GM19035 (cell line): Measurements from ENCODE around the gene CBFA2T3.

Source experiments
- ATAC-seq: cut with Tn5 transposase; IDR thresholded peaks from one replicate; pipeline ENCODE4 v1.9.1; 2021; ENCODE audit not compliant: unreplicated experiment

CBFA2T3 gene

DNA sequence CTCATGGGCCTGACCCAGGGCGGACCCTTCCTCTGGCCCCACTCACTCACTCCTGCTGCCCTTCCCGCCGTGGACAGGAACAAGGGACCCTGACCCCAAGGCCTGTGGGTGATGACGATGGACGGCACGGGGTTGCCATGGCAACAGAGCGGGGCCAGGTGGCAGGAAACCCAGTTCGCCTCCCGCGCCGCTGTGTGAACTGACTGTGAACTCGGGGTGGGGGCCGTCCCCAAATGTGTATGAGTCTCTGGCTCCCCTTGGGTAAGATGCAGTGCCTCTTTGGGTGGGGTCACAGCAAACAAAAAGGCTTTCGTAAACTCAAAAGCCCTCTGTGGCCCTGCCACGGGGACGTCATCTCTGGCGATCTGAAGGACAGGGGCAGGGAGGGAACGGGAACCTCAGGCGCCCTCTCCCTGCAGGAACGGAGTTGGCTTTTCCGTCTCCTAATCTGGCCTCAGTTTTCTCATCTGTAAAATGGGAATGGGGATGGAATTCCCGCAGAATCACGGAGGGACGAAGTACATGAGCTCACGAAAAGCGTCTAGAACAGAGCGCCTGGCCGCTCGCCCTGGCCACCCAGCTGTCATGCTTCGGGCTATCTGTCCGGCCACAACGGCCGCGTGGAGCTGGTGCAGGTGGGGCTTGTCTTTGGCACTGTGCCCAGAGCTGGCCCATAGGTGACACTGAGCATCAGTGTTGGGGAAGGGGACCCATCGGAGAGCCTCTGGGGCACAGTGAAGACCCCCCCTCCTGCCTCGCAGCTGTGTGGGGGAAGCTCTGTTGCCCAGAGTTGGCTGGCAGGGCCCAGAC is 65.7 kb downstream of the CBFA2T3 start:
- no peak for ATAC-seq

DNA sequence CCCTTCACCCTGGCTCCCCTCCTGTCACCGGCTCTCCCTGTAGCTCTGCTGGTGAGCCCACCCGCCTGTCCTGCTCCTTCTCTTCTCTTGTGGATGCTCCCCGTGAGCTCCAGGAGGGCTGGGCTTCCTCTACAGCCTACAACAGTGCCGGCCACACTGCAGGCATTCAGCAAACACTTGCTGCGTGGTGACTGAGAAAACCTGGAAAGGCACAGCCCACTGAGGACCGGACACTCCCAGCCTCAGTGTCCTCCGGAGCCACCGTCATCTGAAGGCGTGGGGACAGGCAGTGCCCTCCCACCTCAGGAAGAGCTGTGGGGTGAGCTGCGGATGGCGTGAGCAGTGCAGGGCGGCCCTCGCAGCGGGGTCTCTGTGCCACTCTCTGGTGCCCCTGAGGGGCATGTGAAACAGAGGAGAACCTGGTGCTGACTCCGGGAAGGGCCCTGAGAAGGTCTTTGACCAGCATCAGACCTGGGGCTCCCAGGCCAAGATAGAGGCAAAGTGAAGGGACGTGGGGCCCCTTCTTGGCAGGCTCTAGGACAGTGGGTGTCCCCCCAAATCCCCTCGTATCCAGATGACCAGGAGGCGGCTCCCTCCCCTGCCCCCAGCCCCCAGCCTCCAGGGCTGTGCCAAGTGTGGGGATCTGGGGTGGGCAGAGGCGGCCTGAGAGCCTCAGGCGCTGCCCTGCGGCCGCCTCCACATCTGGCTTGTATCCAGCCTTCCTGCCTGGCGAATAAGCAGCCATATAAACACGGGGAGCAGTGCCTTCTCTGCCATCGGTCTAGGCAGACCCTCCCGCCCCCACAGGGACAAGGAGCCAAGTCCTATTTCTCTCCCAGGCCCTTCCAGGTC is 66.5 kb downstream of the CBFA2T3 start:
- no peak for ATAC-seq

DNA sequence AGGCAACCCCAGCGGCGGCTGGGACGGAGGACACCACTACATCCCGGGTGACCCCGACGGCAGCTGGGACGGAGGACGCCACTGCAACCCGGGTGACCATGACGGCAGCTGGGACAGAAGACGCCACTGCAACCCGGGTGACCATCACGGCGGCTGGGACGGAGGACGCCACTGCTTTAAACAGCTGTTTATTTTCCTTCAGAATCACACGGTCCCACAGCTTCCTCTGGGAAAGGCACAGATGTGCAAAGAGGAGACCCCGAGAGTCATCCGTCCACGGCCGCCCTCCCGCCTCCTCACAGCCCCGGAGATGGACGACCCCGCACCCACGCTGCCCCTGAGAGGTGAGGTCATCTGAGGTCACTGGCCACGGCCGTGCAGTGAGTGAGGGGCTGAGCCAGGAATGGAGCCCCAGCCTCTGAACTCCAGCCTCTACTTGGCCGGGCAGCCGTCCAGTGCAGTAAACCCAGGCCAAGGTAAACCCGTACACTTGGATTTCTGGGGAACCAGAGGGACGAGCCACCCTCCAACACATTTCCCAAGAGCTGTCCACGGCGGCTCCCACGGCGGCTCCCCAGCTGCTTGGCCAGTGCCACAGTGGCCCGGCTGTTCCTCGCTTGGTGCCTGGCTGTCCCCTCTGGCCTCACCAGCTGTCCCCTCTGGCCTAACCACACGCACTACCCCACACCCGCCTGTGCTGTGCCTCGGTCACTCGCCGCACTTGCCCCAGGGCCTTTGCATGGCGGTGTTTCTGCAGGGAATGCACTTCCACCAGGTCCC is 67.4 kb downstream of the CBFA2T3 start:
- ATAC-seq = no peak

DNA sequence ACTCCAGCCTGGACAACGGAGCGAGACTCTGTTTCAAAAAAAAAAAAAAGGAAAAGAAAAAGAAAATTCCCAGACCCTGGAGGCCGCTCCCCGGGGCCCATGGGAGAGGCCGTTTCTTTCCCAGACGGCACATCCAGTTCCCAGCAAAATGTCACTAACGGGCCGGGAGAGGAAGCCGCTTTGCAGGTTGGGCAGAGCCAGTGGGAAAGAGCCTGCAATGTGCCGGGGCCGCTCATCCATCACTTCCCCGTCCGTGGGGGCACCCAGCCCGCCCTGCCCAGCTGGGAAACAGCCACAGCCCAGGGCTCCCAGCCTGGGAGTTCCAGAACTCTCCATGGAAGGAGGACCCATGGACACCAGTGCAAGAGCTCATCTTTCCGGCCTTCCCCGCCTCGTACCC is 68.7 kb downstream of the CBFA2T3 start:
- ATAC-seq = no peak

DNA sequence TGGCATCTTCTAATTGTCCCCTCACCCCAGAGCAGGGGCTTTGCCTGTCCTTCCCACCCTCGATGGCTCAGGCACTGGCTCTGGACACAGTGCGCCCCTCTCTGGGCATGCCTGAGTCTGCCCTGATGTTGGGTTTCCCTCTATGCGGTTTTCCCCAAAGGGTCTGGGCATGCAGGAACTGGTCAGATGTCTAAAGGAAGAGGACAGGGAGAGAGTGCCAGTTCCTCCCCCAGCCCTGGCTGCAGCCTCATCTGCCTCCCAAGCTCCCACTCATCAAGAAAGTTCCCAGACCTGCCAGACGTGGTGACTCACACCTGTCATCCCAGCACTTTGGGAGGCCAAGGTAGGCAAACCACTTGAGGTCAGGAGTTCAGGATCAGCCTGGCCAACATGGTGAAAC is 69.2 kb downstream of the CBFA2T3 start:
- ATAC-seq = no peak

DNA sequence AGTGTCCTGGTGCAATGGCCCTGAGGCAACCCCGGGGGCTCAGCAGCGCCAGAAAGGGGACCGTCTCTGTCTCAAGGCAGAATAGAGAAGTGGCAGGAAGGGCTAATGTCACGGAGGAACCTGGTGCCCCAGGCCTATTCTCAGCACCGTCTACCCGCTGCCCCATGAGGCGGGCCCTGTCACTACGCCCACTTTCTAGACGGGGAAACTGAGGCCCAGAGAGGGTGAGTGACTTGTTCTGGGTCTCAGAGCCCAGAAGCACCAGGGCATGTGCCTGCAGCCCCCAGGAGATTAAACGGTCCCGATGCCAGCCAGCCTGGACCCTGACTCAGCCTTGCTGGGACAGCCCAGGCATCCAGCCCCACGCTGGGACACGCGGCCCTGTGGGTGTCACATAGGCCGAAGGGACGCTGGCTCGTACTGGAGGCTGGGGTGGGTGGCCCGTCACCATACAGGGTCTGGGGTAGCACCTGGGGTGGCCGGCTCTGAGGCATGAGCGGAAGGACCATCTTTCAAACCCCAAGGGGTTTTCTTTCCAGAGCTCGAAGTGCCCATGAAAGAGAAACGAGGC is 70.4 kb downstream of the CBFA2T3 start:
- no peak for ATAC-seq

DNA sequence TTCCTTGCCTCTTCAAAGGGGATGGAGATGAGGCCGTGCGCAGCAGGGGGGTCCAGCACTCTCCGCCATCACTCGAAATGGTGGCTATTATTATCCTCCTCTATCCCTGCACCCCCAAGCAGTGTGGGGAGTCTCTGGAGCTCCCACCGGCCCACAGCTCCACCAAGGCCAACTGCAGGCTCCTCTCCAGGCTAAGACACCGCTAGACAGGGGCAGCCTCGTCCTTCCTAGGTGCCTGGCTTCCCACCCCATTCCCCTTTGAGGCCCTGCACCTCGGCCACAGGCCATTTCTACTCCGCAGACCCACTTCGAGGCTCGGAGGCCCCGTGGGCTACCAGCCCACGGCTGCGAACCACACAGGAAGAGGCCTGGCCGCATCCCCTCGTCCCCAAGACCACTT is 71.0 kb downstream of the CBFA2T3 start:
- ATAC-seq = no peak

DNA sequence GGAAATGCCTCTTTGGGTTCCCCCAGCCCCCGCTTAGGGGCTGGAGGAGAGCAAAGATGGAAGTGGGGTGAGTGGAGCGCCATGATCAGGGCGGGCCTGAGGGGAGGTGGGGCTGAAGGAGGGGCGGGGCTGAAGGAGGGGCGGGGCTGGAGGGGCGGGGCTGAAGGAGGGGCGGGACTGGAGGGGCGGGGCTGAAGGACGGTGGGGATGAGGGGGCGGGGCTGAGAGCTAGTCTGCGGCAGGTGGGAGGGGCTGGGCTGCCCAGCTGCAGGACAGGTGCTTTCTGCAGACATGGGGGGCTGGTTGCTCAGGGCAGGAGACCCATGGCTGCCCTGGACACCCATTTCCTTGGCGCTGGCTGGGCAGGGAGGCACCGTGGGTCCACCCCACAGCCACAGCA is 71.4 kb downstream of the CBFA2T3 start:
- ATAC-seq = no peak

DNA sequence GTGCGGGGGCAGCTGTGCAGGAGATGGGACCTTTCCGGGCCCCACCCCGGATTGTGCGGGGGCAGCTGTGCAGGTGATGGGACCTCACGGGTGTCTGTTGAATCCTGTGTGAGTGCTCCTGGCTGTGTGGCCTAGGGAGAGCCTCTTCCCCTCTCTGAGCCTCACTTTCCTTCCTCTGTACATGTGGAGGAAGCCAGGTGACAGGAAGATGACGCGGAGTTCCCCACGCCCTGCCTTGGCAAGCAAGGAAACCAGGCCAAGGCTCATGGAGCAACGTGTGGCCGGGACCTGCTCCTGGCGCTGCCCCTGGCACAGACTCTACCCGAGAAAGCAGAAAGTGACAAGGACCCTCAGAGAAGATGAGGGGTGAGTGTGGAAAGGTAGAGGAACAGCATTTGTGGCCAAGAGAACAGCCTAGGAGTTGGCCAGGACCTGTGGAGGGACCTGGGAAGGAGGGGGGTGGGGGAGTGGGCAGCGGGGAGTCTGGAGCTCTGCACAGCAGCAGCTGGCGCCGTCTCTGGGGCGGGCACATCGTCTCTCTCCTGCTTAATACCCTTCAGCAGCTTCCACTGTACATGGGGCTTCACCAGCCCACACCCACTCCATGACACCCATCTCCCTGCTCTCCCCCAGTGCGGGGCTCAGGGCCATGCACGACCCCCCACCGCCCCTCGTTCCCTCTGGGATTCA is 72.2 kb downstream of the CBFA2T3 start:
- ATAC-seq = no peak

DNA sequence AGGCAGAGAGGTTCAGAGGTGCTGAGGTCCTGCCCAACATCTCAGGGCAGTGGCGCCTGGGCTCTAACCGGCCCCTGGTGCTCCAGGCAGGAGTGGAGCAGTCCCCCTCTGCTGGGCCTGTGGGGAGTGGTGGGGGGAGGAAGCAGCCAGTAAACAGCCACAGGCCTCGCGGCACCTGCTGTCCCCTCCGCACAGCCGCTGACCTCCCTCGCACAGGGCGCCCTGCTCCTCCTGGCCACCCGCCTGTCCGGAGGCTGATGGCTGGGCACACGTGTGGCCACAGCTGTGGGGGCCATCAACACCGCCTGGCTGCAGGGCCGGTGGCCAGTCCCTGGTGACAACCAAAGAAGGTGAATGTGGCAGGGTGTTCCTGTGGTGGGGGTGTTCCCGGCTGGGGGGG is 73.7 kb downstream of the CBFA2T3 start:
- no peak for ATAC-seq

DNA sequence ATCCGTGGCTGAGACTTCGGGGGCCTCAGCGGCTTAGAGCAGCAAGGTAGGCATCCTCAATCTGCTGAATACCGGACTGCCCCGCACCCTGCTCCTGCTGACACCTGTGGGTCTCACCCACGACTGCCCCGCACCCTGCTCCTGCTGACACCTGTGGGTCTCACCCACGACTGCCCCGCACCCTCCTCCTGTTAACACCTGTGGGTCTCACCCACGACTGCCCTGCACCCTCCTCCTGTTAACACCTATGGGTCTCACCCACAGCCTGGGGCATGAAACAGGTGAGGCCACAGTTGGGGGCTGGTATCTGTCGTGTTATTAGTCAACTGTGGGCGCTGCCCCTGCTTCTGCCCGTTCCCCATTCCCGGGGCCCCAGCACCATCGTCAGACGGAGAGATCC is 74.3 kb downstream of the CBFA2T3 start:
- ATAC-seq = no peak

DNA sequence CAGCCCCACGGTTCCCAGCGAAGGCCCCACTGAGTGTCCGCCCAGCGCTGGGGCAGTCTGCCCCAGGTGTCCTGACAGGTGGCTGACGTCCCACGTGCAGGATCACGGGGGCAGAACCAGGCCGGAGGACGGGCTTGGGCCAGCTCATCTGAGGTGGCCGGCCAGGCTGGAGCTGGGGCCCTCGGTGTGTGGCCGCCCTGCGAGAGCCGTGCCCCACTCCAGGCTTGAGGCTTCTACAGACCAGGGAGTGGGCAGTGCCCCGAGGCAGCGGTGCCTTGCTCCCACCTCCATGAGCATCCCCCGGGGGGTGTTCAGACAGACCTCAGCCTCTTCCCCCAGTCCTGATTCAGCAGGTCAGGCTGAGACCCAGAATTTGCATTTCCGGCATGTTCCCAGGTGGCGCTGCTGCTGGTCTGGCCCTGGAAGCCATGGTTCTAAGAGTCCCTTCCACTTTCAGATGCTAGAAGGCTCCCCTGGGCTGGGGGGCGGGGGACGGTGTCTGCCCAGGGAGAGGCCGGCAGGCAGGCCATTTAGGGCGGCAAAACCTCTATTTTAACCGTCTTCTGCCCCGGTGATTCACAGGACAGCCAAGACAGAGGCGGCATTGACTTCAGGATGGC is 75.2 kb downstream of the CBFA2T3 start:
- no peak for ATAC-seq

DNA sequence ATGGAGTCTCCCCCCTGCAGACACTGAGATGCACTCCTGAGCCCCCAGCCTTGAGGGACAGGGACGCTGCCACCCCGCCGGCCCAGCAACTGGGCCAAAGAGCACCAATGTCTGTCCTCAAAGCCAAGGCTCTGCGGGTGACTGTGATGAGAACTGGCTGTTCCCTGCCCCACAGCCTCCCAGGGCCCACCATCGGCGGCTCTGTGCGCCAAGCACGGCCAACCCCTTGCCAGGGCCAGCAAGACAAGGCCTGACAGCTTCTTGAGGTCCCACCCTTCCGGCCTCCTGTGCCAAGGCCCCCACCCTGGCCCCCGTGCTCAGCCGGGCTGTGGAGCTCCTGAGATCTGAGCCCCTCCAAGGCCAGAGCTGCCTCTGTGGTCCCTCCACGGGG is 76.3 kb downstream of the CBFA2T3 start:
- no peak for ATAC-seq

DNA sequence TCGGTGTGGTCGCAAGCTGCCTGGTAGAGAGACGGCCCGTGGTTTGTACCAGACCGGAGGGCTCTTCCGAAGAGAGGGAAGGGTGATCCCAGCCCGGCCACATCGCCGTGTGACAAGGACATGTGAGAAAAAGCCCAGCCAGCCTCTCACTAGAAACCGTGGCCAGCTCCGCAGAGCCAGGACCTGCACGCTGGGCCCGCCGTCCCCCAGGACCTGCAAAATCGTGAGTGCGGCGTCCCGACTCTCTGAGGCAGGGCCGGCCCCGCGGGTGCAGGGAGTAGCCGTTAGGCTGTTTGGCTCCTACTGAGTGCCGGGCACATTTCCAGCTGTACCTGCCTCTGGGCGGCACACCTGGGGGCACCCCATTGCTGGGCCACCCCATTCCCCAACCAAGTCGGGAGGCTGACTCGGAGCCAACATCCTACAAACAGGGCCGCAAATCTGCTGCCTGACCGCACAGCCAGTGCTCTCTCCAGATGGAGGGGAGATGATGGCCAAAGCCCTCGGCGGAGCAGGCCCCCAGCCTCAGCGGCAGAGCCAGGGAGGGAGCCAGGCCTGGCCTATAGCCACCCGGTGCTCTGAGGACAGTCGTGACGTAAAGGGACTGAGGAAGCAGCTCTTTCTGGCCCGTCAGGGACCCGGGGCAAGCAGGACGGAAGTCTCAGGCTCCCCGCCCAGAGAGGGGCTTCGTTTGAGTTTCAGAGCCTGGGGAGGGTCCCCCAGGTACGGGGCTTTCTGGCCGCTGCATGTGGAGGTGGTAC is 76.9 kb downstream of the CBFA2T3 start:
- ATAC-seq = no peak

DNA sequence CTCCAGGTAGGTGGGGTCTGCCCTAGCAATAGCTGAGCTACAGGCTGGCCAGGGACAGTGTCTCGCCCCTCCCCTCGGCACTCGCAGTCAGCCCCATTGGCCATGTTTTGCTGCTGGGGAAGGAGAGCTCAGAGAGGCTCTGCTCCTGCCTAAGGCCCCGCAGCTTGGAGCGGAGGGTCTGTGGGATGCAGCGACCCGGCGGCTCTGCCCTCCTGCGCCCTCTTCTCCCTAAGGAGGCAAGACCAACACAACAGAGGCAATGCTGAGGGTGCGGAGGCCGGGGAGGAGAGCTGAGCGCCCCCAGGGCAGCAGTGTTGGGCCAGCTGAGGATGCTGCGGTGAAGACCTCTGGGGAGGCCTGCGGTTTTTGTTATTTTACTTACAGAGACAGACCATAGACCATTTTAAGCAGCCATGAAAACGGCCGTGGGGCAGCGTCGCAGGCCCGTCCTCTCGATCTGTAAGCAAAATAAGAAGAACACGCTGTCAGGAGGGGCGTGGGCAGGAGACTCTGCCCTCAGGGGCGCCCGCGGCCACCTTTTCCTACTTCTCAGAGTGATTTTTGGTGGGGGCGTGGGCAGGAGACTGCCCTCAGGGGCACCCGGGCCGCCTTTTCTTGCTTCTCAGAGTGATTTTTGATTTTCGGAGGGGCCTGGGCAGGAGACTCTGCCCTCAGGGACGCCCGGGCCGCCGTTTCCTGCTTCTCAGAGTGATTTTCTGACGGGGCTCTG is 79.1 kb downstream of the CBFA2T3 start:
- no peak for ATAC-seq

DNA sequence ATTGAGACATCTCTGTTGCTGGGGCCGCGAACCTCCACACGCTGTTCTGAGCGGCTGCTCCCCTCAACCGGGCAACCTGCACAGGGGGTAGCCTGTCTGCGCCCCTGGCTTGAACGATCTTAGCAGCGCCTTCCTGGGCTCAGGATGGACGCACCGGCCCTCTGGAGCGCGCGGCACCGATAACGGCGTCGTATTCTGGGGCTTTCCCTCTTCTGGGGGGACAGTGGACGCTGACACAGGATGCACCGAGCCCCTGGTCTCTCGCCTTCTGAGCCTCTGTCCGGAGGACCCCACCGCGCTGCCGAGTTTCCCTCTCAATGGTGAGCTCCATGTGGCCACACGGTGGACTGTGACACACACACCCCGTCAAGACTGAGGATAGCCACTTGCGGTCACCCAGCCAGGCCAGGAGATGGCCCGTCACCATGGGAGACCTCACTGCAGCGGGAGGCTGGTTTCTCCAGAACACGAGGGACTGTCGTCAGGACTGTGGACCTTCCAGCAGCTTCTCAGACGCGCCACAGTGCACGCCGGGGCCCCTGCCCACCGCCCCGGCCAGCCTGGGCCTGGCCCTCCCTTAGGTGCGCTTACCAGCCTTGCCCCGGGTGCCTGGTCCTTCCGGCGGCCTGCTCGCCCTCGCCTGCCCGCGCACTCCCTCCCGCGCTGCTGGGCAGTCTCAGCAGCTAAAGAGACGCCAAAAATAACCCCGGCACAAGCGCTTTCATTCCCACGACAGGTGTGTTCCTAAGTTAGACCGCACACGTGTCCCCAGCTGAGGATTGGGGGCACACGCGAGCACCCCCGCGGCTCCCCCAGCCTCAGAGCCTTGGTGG is 80.6 kb downstream of the CBFA2T3 start:
- ATAC-seq = no peak

DNA sequence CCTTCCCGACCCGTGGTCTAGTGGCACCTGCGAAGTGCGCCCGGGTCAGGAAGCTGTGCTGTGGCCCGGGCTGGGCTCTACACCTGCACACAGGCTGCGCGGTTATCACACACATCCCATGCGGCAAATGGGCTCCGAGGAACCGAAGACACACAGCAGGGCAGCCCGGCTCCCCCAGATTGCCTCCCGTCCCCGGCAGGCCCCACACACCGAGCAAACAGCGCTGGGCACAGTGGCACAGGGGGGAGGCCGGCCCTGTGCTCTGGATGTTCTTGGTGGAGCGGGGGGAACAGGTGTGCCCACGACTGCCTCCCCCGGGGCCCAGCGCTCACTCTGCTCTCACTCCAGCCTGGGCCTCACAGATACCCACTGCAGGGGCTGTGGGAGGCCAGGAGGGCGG is 81.7 kb downstream of the CBFA2T3 start:
- ATAC-seq = no peak
